Lung (tissue), 12 donors: Measurements from ENCODE around the gene CHPT1. TPM values are rescaled to one million over a fixed set of nuclear protein-coding genes. Genes with fewer than 3 reads are reported as not detected.

Experiments
- ATAC-seq: fragments of 200-7000 bp; cut with Tn5 transposase; one replicate; pipeline ENCODE4 v1.9.1; 2020; ENCODE audit warnings: moderate number of reproducible peaks; ENCODE audit not compliant: insufficient read depth, low FRiP score
- DNase-seq, 3 donors: peaks; one replicate each; pipeline ENCODE4 v3.0.0-alpha.2; 2013 to 2017
- H3K27ac ChIP-seq, 2 donors: one replicate each; pipeline ENCODE4 v1.5.1; 2013; ENCODE audit warnings: mild to moderate bottlenecking in 2 of 2, moderate library complexity in 2 of 2, control low read depth in 1 of 2, inconsistent platforms in 1 of 2, low read depth in 1 of 2, low read length in 1 of 2
- H3K27me3 ChIP-seq, 3 donors: one replicate each; pipeline ENCODE4 v1.5.1; 2013; ENCODE audit warnings: low read length in 2 of 3; ENCODE audit not compliant: control insufficient read depth in 3 of 3, insufficient read depth in 3 of 3
- H3K36me3 ChIP-seq, 4 donors: one replicate each; pipeline ENCODE4 v1.5.1; 2013; ENCODE audit warnings: low read length in 4 of 4, mild to moderate bottlenecking in 1 of 4, moderate library complexity in 1 of 4; ENCODE audit not compliant: control insufficient read depth in 4 of 4, insufficient read depth in 4 of 4
- H3K4me1 ChIP-seq, 5 donors: one replicate each; pipeline ENCODE4 v1.5.1; 2013; ENCODE audit warnings: low read length in 5 of 5, mild to moderate bottlenecking in 2 of 5, moderate library complexity in 1 of 5; ENCODE audit not compliant: control insufficient read depth in 5 of 5, insufficient read depth in 5 of 5
- H3K4me3 ChIP-seq: one replicate; pipeline ENCODE4 v1.5.1; 2013; ENCODE audit warnings: mild to moderate bottlenecking, control low read depth, moderate library complexity
- H3K9ac ChIP-seq, 2 donors: one replicate each; pipeline ENCODE4 v1.5.1; 2013; ENCODE audit warnings: low read length in 2 of 2, control low read depth in 1 of 2; ENCODE audit not compliant: insufficient read depth in 1 of 2
- H3K9me3 ChIP-seq, 4 donors: one replicate each; pipeline ENCODE4 v1.5.1; 2013; ENCODE audit warnings: low read length in 3 of 4, mild to moderate bottlenecking in 1 of 4, moderate library complexity in 1 of 4; ENCODE audit not compliant: control insufficient read depth in 4 of 4, insufficient read depth in 3 of 4
- WGBS, 2 donors: extraction: QIAGEN DNeasy Blood & Tissue Kit; methylation state at CpG; one replicate each; pipeline ENCODE4 v1.1.7; 2013; 5-methylcytosine and 5-hydroxymethylcytosine counted together
- polyA plus RNA-seq, 2 donors: library from polyadenylated mRNA; stranded (reverse); fragments of 200-250 nt; gene quantifications; one replicate each; pipeline ENCODE4 v1.2.1, GENCODE V29; 2013
- total RNA-seq, 2 donors: library from RNA; depleted of rRNA in 1 of 2; stranded (reverse); fragments of >200 nt in 1 of 2; gene quantifications; one replicate each; pipeline ENCODE4 v1.2.1, GENCODE V29; 2014 to 2021
- TF ChIP-seq, protein P1 (sequence below): IDR thresholded peaks from 2 replicates; pipeline ENCODE4 v1.5.1; 2012; ENCODE audit warnings: mild to moderate bottlenecking; ENCODE audit errors: control extremely low read depth, extremely low read depth
- donor health status: control.
- donor health status: control.
- donor health status: Bipolar disorder and iron deficiency.
- donor health status: healthy.
- donor health status: DM: yes; HTN: yes; CAD: no.

Gene CHPT1
- total and polyA plus RNA-seq, 4 donors = 25.1 to 60.9 (median 41.2) TPM

DNA sequence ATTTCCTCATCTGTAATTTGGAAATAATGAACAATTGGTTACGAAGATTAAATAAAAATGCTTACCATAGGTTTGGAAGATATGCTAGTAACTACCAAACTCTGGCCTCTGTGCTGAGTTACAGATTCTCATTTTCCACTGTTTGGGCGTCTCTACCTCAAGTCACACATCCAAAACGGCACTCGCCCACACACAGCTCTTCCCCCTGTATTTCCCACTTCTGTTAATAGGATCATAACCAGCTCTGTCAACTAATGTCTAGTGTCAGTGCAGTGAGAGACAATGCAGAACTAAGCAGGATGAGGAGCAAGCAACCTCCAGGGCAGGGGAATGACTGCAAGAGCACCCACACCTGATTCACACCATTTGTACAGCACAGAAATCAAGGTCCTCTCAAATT is 52.7 kb downstream of the CHPT1 start:
- TF ChIP-seq, protein P1, sequence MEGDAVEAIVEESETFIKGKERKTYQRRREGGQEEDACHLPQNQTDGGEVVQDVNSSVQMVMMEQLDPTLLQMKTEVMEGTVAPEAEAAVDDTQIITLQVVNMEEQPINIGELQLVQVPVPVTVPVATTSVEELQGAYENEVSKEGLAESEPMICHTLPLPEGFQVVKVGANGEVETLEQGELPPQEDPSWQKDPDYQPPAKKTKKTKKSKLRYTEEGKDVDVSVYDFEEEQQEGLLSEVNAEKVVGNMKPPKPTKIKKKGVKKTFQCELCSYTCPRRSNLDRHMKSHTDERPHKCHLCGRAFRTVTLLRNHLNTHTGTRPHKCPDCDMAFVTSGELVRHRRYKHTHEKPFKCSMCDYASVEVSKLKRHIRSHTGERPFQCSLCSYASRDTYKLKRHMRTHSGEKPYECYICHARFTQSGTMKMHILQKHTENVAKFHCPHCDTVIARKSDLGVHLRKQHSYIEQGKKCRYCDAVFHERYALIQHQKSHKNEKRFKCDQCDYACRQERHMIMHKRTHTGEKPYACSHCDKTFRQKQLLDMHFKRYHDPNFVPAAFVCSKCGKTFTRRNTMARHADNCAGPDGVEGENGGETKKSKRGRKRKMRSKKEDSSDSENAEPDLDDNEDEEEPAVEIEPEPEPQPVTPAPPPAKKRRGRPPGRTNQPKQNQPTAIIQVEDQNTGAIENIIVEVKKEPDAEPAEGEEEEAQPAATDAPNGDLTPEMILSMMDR = no peak
- Histone ChIP-seq H3K4me1 (peaks cover 0 to 1% (median 0%) of the 10 kb centered on the region in 5 donors), H3K36me3 (peaks cover 7 to 25% (median 14%) of the 10 kb centered on the region in 4 donors), H3K9me3 (no peaks in the 10 kb centered on the region), H3K4me3 (no peak overlapping the region), H3K27me3 (no peaks in the 10 kb centered on the region), H3K9ac (no peak overlapping the region), H3K27ac (no peak overlapping the region)
- ATAC-seq (no peak), DNase-seq (no peak)
- WGBS, 2 donors = 94 to 98% methylated on average over 4 of the region's 4 CpGs

DNA sequence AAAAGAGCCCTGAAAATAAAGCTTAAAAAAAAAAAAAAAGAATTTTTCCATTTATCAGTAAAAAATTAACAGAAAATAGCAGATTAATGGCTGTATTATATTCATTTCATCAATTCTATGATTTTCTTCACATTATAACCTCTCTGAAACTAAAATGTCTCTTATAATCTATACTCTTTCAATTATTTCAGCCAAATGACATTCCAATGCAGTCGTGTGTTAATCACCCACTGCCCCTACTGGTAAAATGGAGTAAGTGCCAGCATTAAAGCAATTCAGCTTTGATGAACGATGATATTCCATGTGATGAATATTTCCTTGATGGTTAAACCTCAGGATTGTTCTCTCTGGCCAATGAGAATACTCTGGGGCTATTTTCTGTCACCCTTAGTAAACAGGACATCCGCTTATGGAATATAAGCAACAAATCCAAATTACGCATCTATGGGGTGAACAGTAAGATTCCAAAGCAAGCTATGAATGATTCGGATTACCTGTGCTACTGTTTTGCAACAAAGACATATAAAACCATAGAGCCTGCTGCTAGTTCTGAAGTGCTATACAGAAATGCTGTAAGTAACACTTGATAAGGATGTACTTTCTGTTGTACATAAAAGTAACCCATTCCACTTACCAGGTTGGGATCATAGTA is 62.1 kb downstream of the CHPT1 start:
- Histone ChIP-seq H3K9ac (no peak overlapping the region), H3K4me3 (no peak overlapping the region), H3K27ac (no peak overlapping the region), H3K4me1 (peaks cover 0 to 3% (median 0%) of the 10 kb centered on the region in 5 donors), H3K9me3 (no peaks in the 10 kb centered on the region), H3K36me3 (peaks cover 0 to 18% (median 5%) of the 10 kb centered on the region in 4 donors), H3K27me3 (no peaks in the 10 kb centered on the region)
- TF ChIP-seq, protein P1 = peak; percentile 32
- DNase-seq (peak in 2 of 3 donors; percentile 36 to 41), ATAC-seq (no peak)
- WGBS, 2 donors = 55 to 58% methylated on average over 5 of the region's 5 CpGs

DNA sequence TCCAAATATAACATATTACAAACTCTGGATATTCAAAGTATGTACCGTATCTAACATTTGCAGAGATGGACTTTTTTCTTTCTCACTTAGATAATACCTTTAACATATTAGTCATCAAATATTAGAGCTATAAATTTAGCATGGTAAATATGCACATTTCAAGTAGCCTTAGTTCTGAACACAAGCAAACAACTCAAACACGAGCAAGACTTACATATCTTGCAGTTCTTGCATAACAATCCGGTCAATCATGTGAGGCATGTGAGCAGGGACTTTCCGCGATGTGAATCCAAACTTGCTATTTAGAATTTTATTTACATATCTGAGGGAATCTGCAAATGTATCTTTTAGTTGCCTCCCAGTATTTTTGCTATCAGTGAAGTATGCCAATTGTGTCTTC is 63.9 kb downstream of the CHPT1 start:
- H3K9me3 ChIP-seq = no peaks in the 10 kb centered on the region
- WGBS, 2 donors = 50 to 52% methylated on average over 5 of the region's 5 CpGs
- peaks cover 0 to 4% (median 0%) of the 10 kb centered on the region in 5 donors for H3K4me1 ChIP-seq
- no peak for DNase-seq
- no peak overlapping the region for H3K27ac ChIP-seq
- peaks cover 0 to 19% (median 6%) of the 10 kb centered on the region in 4 donors for H3K36me3 ChIP-seq
- H3K4me3 ChIP-seq = no peak overlapping the region
- no peaks in the 10 kb centered on the region for H3K27me3 ChIP-seq
- no peak overlapping the region for H3K9ac ChIP-seq
- TF ChIP-seq, protein P1 = no peak
- no peak for ATAC-seq

DNA sequence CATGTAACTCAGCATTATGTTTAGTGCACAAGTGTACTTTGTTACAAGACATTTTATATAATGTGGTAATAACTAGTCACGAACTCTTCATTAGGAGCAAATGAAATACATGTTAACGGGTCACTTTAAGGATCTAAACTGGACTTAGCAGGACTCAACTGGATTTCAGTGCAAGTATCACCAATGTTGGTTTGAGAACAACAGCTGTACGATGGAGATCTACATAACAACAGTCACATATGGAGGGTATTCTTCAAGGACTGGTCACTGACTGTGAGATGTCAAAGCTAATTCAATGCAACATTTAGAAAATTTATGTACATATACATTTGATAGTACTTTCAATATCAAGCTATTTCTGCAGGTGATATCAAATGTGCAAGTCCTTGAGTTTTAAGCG is 64.3 kb downstream of the CHPT1 start:
- WGBS, 2 donors = 87 to 95% methylated on average over 4 of the region's 4 CpGs
- no peaks in the 10 kb centered on the region for H3K27me3 ChIP-seq
- H3K27ac ChIP-seq = no peak overlapping the region
- no peak overlapping the region for H3K4me3 ChIP-seq
- DNase-seq = no peak
- H3K4me1 ChIP-seq = peaks cover 0 to 4% (median 0%) of the 10 kb centered on the region in 5 donors
- H3K9me3 ChIP-seq = no peaks in the 10 kb centered on the region
- TF ChIP-seq, protein P1 = no peak
- ATAC-seq = no peak
- H3K36me3 ChIP-seq = peaks cover 0 to 23% (median 7%) of the 10 kb centered on the region in 4 donors
- H3K9ac ChIP-seq = no peak overlapping the region
